ENCODE data around the gene RTP3. TPM values are rescaled to one million over a fixed set of nuclear protein-coding genes. Genes with fewer than 3 reads are reported as not detected.
"Not testable (repeated sequence)": the region's sequence is repeated elsewhere in the genome, so short reads cannot be mapped to it uniquely, and the experiment has no call there.

RTP3 gene
- total and polyA plus RNA-seq, 12 donors = not detected

- Histone ChIP-seq H3K9me3 (no peaks in the 10 kb centered on the region), H3K4me3 (no peak overlapping the region), H3K4me1 (peaks cover 0 to 12% (median 0%) of the 10 kb centered on the region in 9 donors), H3K27ac (no peak overlapping the region), H3K27me3 (no peaks in the 10 kb centered on the region), H3K36me3 (peaks cover 0 to 36% (median 0%) of the 10 kb centered on the region in 9 donors)
- ATAC-seq = no peak
- 88 to 89% methylated on average over 17 of the region's 17 CpGs for WGBS, 2 donors
- intact Hi-C loops (cut with DNase I) = no loop called here
- no peak for DNase-seq
- no peak for TF ChIP-seq CTCF (IDR thresholded peaks at IDR 0.05)
These were observed 47.2 kb downstream of the RTP3 start for GRCh38 chr3:46544771-46545503.

- H3K27ac ChIP-seq = no peak overlapping the region
- DNase-seq (no peak), ATAC-seq (no peak)
- no peak for TF ChIP-seq CTCF (IDR thresholded peaks at IDR 0.05)
- no peak overlapping the region for H3K4me3 ChIP-seq
- intact Hi-C loops (cut with DNase I) = no loop called here
- no peaks in the 10 kb centered on the region for H3K27me3 ChIP-seq
- peaks cover 0 to 46% (median 4%) of the 10 kb centered on the region in 9 donors for H3K36me3 ChIP-seq
- peaks cover 0 to 10% (median 0%) of the 10 kb centered on the region in 9 donors for H3K4me1 ChIP-seq
- 79 to 84% methylated on average over 6 of the region's 6 CpGs for WGBS, 2 donors
- no peaks in the 10 kb centered on the region for H3K9me3 ChIP-seq
These were observed 48.2 kb downstream of the RTP3 start for GRCh38 chr3:46545818-46546630.

- no peak overlapping the region for H3K27ac ChIP-seq
- no peaks in the 10 kb centered on the region for H3K9me3 ChIP-seq
- intact Hi-C loops (cut with DNase I) = no loop called here
- peaks cover 0 to 41% (median 6%) of the 10 kb centered on the region in 9 donors for H3K36me3 ChIP-seq
- H3K27me3 ChIP-seq = no peaks in the 10 kb centered on the region
- no peak overlapping the region for H3K4me3 ChIP-seq
- peaks cover 0 to 8% (median 5%) of the 10 kb centered on the region in 9 donors for H3K4me1 ChIP-seq
- 73 to 83% methylated on average over 1 of the region's 1 CpG for WGBS, 2 donors
- no peak for ATAC-seq
- no peak for DNase-seq
- TF ChIP-seq CTCF (IDR thresholded peaks at IDR 0.05) = no peak
These were observed 49.2 kb downstream of the RTP3 start for GRCh38 chr3:46546896-46547440.

GRCh38 chr3:46548611-46549010 is 50.8 kb downstream of the RTP3 start:
- H3K27me3 ChIP-seq; H3K27ac ChIP-seq; intact Hi-C loops (cut with DNase I); H3K9me3 ChIP-seq; H3K4me1 ChIP-seq; ATAC-seq; DNase-seq; H3K4me3 ChIP-seq: not testable (repeated sequence)
- WGBS, 2 donors = 89 to 93% methylated on average over 3 of the region's 3 CpGs
- peaks cover 0 to 40% (median 6%) of the 10 kb centered on the region in 9 donors for H3K36me3 ChIP-seq

All from heart right ventricle (tissue), 16 donors.